HG03139 (cell line): ENCODE data around the gene ATXN1.

ENCODE experiments used
- ATAC-seq: cut with Tn5 transposase; IDR thresholded peaks from one replicate; pipeline ENCODE4 v1.9.1; 2021; ENCODE audit not compliant: unreplicated experiment

The ATXN1 gene

DNA sequence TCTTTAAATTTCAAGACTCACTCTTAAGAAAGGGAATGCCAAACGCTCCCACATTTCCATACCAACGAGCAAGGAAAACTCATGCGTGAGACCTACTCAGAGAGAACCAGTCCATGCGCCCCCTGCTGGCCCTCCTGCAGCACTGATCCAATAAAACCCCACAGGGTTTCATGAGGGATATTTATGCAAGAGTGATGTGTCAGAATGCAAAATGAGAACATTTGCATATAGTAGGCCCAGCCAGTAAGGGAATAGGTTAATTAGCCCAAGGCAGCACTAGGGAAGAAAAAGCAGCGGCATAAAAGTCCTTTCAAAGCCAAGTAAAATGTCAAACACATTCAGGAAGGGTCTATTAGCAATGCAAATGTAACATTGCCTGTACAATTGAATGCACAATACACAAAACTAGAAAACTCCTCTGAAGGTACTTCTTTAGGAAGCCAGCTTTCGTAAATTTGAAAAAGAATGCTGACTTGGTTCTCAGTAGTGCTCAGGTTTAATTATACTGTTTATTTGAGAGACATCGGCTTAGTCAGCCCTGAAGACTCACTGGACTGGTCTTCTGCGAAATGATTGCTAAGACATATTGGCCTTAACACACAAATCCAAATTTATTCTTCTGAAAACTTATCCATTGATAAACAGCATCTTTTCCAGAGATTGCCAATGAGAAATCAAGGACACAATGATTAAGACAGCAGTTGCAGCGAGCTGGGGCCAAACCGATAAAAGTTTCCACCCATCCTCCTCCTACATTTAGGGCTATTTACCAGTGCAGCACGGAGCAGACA lies 429.7 kb downstream of the ATXN1 start:
- ATAC-seq: peak; percentile 56

DNA sequence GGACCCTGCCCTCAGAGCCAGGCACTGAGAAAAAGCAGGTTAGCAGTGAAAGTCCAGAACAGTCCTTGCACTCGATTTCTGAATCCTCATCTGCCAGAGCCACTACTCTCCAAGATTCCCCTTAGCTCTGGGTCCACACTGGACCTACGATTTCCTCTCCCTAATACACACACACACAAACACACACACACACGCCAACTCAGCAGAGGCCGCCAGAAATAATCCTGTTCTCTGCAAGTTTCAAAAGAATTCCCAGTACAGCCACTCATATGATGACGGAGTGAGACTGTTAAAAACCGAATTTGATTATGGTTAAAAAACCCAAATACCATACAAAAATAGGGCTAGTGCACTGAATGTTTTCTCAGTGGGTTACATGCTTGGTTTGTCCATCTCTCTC lies 432.0 kb downstream of the ATXN1 start:
- no peak for ATAC-seq

DNA sequence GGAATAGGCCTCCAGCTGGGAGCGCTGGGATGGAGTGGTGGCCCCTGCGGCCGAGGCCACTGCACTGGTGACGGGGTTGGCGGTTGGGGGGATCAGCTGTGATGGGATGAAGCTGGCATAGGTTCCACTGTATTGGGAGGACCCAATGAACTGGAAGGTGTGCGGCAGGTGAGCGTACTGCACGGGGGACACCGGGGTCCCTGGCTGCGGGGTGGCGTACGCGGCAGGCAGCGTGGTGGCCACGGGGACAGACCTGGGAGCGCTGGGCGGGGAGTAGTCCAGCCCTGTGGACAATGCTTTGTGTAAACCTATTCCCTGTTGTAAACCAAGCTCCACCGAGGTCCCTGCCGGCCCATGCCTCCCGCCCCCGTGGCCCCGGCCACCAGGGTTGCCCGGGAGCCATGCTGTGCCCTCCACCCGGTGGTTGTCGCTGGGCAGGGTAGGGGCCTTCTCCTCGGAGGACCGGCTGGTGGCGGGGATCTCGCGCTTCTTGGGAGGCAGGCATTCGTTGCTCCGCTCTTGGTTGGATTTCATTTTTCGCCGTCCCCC lies 433.4 kb downstream of the ATXN1 start:
- ATAC-seq: no peak

DNA sequence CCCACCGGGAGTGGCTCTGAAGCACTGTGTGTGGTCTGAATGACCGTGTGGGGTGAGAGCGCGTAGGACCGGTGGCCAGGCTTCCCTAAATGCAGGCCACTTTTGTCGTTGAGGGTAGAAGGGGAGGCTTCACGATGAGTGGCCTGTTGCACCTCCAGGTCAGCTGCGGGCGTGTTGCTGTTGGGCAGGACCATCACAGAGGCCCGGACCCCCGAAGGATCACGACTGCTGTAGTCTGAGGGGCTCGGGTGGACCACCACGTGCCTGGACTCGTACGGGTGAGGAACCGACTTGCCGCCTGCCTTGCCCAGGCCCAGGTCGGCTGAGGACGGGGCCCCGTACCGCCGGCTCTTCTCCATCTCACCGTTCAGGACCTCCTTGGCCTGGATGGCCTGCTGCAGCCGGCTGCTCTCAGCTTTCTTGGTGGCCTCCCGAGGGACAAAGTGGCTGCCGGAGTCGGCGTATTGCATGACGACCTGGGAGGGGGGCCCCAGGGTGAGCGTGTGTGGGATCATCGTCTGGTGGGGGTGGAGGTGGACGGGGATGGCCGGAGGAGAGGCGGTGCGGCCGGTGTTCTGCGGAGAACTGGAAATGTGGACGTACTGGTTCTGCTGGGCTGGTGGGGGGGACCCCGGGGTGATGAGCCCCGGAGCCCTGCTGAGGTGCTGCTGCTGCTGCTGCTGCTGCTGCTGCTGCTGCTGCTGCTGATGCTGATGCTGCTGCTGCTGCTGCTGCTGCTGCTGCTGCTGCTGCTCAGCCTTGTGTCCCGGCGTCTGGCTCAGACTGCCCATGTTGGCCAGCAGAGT lies 434.1 kb downstream of the ATXN1 start:
- ATAC-seq: no peak

DNA sequence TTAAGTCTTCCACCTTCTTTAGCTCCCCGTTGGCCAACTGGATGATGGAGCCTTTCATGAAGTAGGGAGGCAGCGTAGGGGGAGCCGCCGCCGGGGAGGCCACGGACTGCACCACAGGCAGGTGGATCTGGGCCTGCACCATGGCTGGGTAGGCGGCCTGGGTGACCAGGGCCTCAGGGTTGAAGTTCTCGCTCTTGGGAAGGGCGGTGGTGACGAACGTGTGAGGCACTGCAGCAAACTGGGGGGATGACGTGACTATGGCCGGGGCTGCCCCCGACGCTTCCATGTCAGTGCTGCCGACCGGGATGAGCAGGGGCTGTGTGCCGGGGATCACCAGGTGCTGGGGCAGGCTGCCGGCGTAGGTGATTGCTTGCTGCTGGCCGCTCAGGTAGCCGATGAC lies 434.7 kb downstream of the ATXN1 start:
- ATAC-seq: no peak

DNA sequence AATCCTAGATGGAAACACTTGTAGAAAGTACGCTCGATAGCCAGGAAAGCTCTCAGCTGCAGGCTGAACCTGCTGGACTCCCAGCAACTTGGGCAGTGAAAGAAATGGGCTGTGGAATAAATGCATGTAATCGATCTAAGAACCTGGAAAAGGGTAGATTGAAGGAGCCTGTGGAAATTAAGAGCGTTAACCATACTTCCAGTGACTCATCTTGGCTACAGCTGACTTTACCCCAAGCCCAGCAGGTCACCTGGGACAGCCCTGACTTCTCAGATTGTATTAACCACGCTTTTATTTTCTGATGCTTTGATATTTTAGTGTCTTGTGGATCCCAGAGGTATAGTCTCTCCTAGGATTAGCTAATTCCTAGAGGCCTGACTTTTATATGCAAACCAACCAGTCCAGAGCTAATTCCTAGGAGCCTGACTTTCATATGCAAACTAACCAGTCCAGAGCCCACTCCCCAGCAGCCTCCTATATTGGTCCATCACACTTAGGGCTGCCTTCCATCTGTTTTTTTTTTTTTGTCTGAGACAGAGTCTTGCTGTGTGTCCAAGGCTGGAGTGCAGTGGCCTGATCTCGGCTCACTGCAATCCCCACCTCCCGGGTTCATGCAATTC lies 436.5 kb downstream of the ATXN1 start:
- ATAC-seq: no peak

DNA sequence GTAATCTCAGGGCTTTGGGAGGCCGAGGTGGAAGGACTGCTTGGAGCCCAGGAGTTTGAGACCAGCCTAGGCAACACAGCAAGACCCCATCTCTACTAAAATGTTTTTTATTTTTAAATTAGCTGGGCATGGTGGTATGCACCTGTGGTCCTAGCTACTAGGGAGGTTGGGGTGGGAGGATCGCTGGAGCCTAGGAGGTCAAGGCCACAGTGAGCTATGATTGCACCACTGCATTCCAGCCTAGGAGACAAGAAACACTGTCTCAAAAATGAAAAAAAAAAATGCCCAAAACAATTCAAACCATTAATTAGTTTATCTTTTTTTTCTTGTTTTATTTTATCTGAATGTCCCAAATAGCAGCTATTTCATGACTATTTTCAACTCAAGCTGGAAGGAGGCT lies 437.1 kb downstream of the ATXN1 start:
- ATAC-seq: no peak

DNA sequence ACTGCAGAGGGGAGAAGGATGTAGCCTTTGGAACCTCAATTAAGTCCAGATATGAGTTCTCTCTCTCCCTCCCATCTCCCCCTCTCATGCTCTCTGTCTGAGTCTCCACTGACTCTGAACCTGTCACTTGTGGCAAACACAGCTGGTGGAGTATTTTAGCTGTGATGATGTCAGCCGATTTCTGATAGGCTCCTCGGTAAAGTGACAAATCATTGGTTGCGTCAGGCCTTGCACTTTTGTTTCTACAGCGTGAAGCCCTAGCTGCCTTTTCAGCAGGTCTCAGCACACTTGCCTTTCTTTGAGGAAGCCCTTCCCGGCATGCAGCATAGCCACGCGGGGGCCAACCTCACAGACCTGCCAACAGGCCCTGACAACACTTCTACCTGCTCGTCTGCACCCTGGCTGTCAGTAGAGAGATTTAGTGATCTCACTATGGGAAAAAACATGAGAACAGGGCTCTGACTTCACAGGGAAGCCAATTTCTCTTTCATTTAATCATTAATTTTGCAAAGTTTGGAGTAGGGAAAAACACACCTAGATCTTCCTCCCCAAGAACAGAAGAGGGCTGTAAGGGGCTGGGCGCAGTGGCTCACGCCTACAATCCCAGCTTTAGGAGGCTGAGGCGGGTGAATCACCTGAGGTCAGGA lies 438.5 kb downstream of the ATXN1 start:
- peak; percentile 80 for ATAC-seq

DNA sequence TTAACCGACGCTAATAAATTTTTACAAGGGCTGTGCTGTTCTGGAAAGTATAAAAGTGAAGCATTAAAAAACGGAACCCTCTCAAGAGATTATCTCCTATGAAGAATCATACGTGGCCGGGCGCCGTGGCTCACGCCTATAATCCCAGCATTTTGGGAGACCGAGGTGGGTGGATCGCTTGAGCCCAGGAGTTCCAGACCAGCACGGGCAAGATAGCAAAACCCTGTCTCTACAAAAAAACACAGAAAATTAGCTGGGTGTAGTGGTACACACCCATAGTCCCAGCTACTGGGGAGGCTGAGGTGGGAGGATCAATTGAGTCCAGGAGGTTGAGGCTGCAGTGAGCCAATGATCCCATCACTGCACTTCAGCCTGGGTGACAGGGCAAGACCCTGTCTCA lies 439.4 kb downstream of the ATXN1 start:
- ATAC-seq: no peak

DNA sequence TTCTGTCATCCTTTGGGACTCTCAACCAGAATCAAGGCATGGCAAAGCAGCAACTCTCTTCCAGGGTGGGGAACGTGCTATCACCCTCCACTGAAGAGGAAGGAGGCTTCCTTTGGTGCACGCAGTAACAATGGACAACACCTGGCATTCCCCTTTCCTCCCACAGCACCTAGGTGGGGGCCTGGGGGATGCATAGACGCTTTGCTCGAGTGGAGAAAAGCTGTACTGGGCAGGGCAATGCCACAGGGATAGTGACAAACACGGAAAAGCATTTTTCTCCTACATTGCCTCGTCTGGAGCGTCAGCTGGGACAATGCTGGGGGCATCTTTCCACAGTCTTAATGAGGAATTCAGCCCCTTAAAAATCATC lies 439.9 kb downstream of the ATXN1 start:
- no peak for ATAC-seq

DNA sequence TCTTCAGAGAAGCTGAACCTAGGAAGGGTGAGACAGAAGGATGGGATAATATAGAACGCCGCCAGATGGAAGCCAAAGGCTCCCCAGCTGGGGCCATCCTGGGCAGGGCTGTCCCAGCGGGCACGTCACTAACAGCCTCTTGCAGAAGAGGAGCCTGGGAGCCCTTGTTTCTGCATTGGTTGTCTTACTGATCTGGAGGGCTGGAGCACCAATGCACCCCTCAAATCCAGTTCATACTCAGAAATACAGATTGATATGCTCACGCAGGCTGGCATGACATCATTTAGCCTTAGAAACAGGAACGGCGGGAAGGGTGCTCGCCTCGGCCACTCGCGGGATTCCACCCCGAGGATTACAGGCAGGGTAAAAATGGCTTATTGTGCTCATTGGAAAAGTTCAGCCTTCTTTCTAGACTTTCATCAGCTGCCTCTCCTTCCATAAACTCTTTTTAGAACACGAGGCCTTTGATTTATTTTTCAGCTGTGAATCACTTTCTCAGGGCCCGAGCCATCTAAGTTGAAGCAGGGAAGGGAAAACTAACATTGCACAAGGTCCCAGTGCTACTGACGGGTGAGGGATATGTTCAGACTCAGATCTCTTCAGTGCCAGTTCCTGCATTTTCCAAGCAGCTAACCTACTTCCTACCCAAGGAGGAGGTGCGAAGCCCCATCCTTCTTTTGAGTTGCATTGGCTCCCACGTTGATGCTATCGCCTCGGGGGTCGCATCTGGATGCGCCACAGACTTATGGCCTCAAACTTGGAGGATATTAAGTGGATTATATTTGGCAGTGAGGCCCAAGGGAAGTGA lies 440.5 kb downstream of the ATXN1 start:
- no peak for ATAC-seq

DNA sequence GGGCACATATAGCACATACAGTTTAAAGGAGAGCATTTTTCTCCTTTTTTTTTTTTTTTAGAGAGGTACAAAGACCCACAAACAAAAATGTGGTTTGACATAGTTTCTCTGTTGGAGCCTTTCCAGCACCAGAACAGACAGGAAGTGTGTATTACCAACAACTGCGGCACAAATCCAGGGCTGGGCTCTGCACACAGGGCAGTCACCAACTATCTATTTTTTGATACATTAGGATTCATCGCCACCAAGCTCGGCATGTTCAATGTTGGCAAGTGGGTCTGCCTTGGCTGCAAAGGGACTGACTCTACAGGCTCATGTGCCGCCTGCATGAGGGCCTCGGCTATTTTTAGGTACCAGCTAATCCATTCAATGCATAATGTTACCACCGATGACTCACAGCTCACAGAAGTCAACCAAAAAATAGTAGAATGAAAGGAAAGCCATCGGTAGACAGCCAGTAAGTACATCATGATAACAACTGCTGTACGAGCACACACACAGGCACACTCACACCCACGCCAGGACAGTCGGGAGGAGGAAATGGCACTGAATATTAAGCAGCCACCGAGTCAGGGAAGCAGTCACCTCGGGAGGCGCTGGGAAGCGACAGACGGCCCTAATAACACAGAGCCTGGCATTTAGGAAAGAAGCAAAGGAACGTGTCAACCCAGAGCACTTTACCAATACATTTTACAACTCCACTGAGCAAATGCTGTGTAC lies 441.3 kb downstream of the ATXN1 start:
- ATAC-seq: peak; percentile 57

DNA sequence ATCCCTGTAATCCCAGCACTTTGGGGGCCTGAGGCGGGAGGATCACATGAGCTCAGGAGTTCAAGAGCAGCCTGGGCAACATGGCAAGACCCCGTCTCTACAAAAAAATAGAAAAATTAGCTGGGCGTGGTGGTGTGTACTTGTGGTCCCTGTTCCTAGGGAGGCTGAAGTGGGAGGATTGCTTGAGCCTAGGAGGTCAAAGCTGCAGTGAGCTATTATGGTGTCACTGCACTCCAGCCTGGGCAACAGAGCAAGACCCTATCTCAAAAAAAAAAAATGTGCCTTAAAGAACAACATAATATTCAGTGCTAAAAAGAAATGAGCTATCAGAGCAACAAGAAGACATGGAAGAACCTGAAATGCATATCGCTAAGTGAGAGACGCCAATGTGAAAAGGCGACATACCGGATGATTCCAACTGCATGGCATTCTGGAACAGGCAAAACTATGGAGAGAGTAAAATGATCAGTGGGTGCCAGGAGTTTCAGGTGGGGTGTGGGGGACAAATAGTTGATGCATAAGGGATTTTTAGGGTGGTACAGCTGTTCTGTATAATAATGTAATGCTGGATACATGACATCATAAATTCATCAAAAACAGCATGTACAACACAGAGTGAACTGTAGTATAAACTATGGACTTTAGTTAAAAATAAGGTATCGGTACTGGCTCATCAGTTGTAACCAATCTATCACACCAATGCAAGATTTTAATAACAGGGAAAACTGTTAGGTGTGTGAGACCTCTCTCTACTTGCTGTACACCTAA lies 442.1 kb downstream of the ATXN1 start:
- no peak for ATAC-seq

DNA sequence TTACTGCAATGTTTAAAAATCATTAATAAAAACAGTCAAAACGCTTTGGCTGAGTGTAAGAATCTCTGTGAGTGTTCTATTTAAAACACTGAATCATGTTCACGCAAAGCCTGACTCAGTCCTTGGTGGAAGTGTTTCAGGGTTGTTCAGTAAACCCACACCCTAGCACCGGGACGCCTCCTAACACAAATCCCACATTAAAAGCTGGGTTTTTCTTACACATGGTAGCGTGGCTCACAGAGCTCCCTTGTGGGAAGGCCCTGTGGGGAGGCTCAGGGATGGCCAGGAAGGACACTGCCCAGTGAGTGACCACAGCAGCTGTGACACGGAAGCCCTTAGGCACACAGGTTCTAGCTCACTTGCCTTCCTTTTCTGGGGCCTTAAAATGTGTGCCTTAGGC lies 442.7 kb downstream of the ATXN1 start:
- no peak for ATAC-seq

DNA sequence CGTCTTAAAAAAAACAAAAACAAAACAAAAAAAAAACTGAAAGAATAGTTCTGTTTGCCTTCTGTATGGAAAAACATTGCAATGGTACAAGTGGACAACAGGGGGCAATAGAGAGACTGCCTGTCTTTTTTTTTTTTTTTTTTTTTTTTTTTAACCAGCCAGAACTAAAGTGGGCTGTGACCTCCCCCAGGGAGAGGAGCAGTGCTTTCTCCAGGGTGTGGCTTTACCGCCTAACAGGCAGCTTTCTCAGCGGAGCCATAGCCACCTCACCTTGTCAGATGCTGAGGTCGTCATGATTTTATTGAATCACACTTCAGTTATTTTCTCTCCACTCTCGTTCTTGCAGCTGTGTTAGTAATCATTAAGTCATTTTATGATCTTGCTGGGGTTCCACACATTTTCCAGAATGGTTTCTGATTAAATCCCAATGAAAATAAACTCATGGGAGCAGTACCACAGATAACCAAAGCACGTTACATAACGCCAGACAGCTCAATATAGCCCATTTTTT lies 444.5 kb downstream of the ATXN1 start:
- no peak for ATAC-seq

DNA sequence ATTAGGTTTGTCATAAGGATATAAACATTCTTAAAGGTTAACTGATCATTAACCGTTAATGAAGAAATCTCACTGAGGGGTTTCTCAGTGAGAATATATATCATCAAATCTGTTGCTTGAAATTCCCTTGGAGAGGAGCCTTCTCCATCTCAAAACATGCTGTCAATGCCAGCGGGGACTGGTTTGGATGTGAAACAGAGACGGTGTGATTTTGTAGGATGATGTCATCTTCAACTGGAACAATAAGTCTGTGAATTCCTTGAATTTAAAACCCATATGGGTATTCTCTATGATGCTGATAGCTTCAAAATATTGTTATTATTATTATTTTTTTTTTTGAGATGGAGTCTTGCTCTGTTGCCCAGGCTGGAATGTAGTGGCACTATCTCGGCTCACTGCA lies 447.0 kb downstream of the ATXN1 start:
- no peak for ATAC-seq

DNA sequence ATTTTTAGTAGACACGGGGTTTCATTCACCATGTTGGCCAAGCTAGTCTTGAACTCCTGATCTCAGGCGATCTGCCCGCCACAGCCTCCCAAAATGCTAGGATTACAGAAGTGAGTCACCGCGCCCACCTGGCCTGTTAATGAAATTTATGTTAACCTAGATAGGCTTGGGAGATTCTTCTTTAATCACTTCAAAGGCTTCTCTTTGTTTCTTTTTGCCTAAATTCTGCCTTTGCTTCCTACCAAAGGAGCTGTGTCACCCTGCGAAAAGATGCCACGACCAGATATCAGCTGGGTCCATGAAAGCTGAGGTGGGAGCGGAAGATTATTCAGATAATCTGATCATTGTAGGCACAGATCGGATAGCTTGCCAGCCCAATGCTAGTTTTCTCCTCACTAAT lies 447.5 kb downstream of the ATXN1 start:
- ATAC-seq: no peak

DNA sequence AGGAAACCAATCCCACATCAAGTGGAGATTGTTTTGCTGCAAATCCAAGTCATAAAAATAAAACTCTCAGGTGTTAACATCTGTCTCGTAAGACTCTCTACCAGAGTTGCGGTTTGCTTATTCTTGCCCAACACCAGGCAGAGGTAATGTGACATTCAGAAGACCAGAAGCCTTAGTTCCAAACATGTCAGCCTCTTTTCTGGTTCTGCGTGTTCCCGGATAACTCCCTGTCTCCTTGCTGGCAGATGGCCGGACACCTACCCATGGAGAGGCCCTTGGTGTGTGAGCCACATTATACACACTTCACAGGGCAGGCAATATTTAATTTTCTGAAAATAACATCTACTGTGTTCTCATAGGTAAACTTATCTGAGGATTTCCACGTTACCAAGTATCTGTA lies 449.5 kb downstream of the ATXN1 start:
- no peak for ATAC-seq

DNA sequence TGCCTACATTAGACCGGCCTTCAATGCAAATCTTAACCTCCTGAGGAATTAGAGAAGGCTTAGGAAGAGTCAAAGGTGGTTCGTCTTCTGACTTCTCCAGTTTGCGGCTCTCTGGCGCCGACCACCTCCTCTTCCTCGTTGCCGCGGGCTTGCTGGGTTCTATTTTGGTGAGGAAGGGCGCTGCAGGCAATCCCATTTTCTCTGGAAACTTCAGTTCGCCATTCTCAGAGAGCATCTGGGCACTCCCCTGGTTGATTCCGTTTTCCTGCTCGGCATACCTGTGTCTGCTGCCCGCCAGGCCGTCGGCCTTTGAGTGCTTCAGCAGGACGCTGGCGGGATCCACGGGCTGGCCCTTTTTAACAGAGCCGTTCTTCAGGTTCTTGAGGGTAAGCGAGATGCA lies 454.9 kb downstream of the ATXN1 start:
- no peak for ATAC-seq
